Neural cell (in vitro differentiated cells): ENCODE measurements around the gene DTX1. TPM values are rescaled to one million over a fixed set of nuclear protein-coding genes. Genes with fewer than 3 reads are reported as not detected.

Experiments used
- H2AFZ ChIP-seq: fragments of 200-600, 300-800 bp; sonication (generic), shearing (Covaris generic); 2 replicates; pipeline ENCODE4 v1.6.0; 2014; ENCODE audit warnings: low read depth, mild to moderate bottlenecking, antibody characterized with exemption, low read length, moderate library complexity
- H3F3A ChIP-seq: fragments of 200-600 bp; shearing (Covaris generic); 2 replicates; pipeline ENCODE4 v1.6.1; 2016; ENCODE audit warnings: mild to moderate bottlenecking, moderate library complexity, mixed read lengths, antibody characterized with exemption, low read length; ENCODE audit not compliant: insufficient read depth, poor library complexity, severe bottlenecking
- H3K27ac ChIP-seq: fragments of 200-600, 300-800 bp; sonication (generic), shearing (Covaris generic); 2 replicates; pipeline ENCODE4 v1.5.1; 2014; ENCODE audit warnings: mild to moderate bottlenecking, low read length, moderate library complexity
- H3K27me3 ChIP-seq: fragments of 300-800, 200-600 bp; sonication (generic), shearing (Covaris generic); 2 replicates; pipeline ENCODE4 v1.6.0; 2014; ENCODE audit warnings: mild to moderate bottlenecking, low read depth, low read length, moderate library complexity; ENCODE audit not compliant: insufficient read depth
- H3K36me3 ChIP-seq: fragments of 300-800, 200-600 bp; sonication (generic), shearing (Covaris generic); 2 replicates; pipeline ENCODE4 v1.5.1; 2014; ENCODE audit warnings: mild to moderate bottlenecking, antibody characterized with exemption, low read length, moderate library complexity; ENCODE audit not compliant: insufficient read depth
- H3K4me2 ChIP-seq: fragments of 300-800, 200-600 bp; sonication (generic), shearing (Covaris generic); 2 replicates; pipeline ENCODE4 v1.6.0; 2014; ENCODE audit warnings: mild to moderate bottlenecking, low read length
- H3K4me3 ChIP-seq: fragments of 300-800, 200-600 bp; sonication (generic), shearing (Covaris generic); 2 replicates; pipeline ENCODE4 v1.5.1; 2014; ENCODE audit warnings: mild to moderate bottlenecking, low read length, moderate library complexity
- H3K79me2 ChIP-seq: fragments of 200-600 bp; shearing (Covaris generic); replicated peaks from 2 replicates; pipeline ENCODE4 v1.6.0; 2014; ENCODE audit warnings: mild to moderate bottlenecking, low read length, moderate library complexity; ENCODE audit not compliant: insufficient read depth
- H3K9ac ChIP-seq: fragments of 300-800, 200-600 bp; sonication (generic), shearing (Covaris generic); 2 replicates; pipeline ENCODE4 v1.6.1; 2016; ENCODE audit warnings: mild to moderate bottlenecking, low read length, mixed read lengths
- H3K9me2 ChIP-seq: fragments of 200-600 bp; shearing (Covaris generic); 2 replicates; pipeline ENCODE4 v1.6.1; 2016; ENCODE audit warnings: mild to moderate bottlenecking, low read length, mixed read lengths; ENCODE audit not compliant: insufficient read depth
- H3K9me3 ChIP-seq: fragments of 200-600, 300-800 bp; sonication (generic), shearing (Covaris generic); 2 replicates; pipeline ENCODE4 v1.6.1; 2016; ENCODE audit warnings: mild to moderate bottlenecking, mixed run types, low read length, moderate library complexity, mixed read lengths
- H4K20me1 ChIP-seq: fragments of 200-600 bp; shearing (Covaris generic); 2 replicates; pipeline ENCODE4 v1.6.1; 2016; ENCODE audit warnings: mild to moderate bottlenecking, mixed run types; ENCODE audit not compliant: insufficient read depth
- EP300 ChIP-seq: fragments of 450-650 bp; conservative IDR thresholded peaks from 2 replicates; pipeline ENCODE4 v1.6.1; 2014; ENCODE audit warnings: antibody characterized with exemption, mild to moderate bottlenecking, moderate library complexity; ENCODE audit not compliant: poor library complexity, severe bottlenecking
- EZH2 ChIP-seq: fragments of 200-600, 300-800 bp; shearing (Covaris generic), sonication (generic); IDR thresholded peaks from 2 replicates; pipeline ENCODE4 v1.6.1; 2014; ENCODE audit warnings: antibody characterized with exemption, low read length, borderline replicate concordance, mild to moderate bottlenecking; ENCODE audit not compliant: insufficient read depth, poor library complexity, severe bottlenecking
- MXI1 ChIP-seq: fragments of 450-650 bp; conservative IDR thresholded peaks from 2 replicates; pipeline ENCODE4 v1.6.1; 2014; ENCODE audit warnings: antibody characterized with exemption, mild to moderate bottlenecking; ENCODE audit not compliant: poor library complexity, severe bottlenecking
- POLR2AphosphoS5 ChIP-seq: IDR thresholded peaks from 2 replicates; pipeline ENCODE4 v1.6.1; 2012
- RAD21 ChIP-seq: fragments of 450-650 bp; conservative IDR thresholded peaks from 2 replicates; pipeline ENCODE4 v1.6.1; 2014; ENCODE audit warnings: antibody characterized with exemption, mild to moderate bottlenecking, moderate library complexity
- SMC3 ChIP-seq: fragments of 450-650 bp; conservative IDR thresholded peaks from 2 replicates; pipeline ENCODE4 v1.6.1; 2014; ENCODE audit warnings: antibody characterized with exemption, mild to moderate bottlenecking, moderate library complexity; ENCODE audit not compliant: poor library complexity
- TAF1 ChIP-seq: IDR thresholded peaks from 2 replicates; pipeline ENCODE4 v1.6.1; 2012; ENCODE audit warnings: low read depth
- polyA plus RNA-seq: library from polyadenylated mRNA; depleted of rRNA; stranded (reverse); fragments of >200 nt; gene quantifications from 2 replicates; pipeline ENCODE4 v1.2.3, GENCODE V29; 2014
- TF ChIP-seq, protein P1 (sequence below): IDR thresholded peaks from 2 replicates; pipeline ENCODE4 v1.6.1; 2012; ENCODE audit warnings: borderline replicate concordance
- TF ChIP-seq, protein P2 (sequence below): fragments of 450-650 bp; IDR thresholded peaks from 2 replicates; pipeline ENCODE4 v1.5.1; 2014; ENCODE audit warnings: antibody characterized with exemption, mild to moderate bottlenecking, moderate library complexity; ENCODE audit not compliant: poor library complexity, severe bottlenecking

DTX1 gene
- polyA plus RNA-seq, 1 donor from 2014 or later: 30.7 TPM

DNA sequence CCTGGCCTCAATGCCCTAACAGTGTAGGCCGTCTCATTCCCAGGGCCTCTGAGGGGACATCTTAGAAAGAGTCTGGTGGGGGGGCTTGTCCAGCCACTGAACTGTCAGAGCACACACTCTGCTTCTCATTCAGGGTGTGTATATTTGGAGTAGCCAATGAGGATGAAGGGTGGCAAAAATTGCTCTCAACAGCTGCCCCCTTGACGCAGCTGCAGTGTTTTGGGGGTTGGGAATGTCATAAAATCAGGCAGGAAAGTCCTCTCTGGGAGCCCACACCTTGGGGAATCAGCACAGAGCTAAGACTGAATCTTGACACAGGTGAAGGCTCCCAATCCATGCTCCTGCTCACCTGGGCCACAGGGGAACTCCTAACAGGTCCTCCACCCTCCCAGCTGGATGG lies 77.5 kb downstream of the DTX1 start:
- no peak overlapping the region for H3K27ac ChIP-seq
- H3K36me3 ChIP-seq: no peaks in the 10 kb centered on the region
- H3F3A ChIP-seq: no peaks in the 10 kb centered on the region
- H3K9me2 ChIP-seq: no peaks in the 10 kb centered on the region
- H4K20me1 ChIP-seq: no peaks in the 10 kb centered on the region
- H3K79me2 ChIP-seq: no peaks in the 10 kb centered on the region
- peaks cover 28% of the 10 kb centered on the region for H3K27me3 ChIP-seq
- H3K9ac ChIP-seq: no peak overlapping the region
- H3K4me2 ChIP-seq: no peak overlapping the region
- no peak overlapping the region for H2AFZ ChIP-seq
- H3K4me3 ChIP-seq: no peak overlapping the region
- H3K9me3 ChIP-seq: no peaks in the 10 kb centered on the region
- TF ChIP-seq RAD21: no peak
- no peak for TF ChIP-seq MXI1

DNA sequence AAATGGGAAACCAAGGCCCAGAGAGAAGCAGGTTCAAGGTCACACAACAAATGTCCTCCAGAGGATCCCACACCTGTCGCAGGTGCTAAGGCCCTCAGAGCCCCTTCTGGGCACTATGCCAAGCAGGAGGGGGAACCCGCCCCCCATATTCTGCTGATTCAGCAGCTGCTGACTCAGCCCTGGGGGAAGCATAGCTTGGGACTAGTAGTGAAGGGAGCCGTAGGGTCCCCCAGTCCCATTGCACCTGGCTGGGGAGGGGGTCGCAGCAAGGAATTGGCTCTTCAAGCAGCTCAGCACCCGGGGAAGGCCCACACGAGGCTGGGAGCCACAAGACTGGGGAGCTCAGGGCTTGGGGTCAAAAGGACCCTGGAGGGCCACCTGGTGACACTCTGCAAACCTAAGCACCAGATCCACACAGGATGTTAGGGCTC lies 78.0 kb downstream of the DTX1 start:
- TF ChIP-seq RAD21 (no peak), SMC3 (no peak), MXI1 (no peak), POLR2AphosphoS5 (no peak), TAF1 (no peak), EP300 (no peak), EZH2 (no peak)
- TF ChIP-seq, protein P1, sequence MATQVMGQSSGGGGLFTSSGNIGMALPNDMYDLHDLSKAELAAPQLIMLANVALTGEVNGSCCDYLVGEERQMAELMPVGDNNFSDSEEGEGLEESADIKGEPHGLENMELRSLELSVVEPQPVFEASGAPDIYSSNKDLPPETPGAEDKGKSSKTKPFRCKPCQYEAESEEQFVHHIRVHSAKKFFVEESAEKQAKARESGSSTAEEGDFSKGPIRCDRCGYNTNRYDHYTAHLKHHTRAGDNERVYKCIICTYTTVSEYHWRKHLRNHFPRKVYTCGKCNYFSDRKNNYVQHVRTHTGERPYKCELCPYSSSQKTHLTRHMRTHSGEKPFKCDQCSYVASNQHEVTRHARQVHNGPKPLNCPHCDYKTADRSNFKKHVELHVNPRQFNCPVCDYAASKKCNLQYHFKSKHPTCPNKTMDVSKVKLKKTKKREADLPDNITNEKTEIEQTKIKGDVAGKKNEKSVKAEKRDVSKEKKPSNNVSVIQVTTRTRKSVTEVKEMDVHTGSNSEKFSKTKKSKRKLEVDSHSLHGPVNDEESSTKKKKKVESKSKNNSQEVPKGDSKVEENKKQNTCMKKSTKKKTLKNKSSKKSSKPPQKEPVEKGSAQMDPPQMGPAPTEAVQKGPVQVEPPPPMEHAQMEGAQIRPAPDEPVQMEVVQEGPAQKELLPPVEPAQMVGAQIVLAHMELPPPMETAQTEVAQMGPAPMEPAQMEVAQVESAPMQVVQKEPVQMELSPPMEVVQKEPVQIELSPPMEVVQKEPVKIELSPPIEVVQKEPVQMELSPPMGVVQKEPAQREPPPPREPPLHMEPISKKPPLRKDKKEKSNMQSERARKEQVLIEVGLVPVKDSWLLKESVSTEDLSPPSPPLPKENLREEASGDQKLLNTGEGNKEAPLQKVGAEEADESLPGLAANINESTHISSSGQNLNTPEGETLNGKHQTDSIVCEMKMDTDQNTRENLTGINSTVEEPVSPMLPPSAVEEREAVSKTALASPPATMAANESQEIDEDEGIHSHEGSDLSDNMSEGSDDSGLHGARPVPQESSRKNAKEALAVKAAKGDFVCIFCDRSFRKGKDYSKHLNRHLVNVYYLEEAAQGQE: no peak
- TF ChIP-seq, protein P2, sequence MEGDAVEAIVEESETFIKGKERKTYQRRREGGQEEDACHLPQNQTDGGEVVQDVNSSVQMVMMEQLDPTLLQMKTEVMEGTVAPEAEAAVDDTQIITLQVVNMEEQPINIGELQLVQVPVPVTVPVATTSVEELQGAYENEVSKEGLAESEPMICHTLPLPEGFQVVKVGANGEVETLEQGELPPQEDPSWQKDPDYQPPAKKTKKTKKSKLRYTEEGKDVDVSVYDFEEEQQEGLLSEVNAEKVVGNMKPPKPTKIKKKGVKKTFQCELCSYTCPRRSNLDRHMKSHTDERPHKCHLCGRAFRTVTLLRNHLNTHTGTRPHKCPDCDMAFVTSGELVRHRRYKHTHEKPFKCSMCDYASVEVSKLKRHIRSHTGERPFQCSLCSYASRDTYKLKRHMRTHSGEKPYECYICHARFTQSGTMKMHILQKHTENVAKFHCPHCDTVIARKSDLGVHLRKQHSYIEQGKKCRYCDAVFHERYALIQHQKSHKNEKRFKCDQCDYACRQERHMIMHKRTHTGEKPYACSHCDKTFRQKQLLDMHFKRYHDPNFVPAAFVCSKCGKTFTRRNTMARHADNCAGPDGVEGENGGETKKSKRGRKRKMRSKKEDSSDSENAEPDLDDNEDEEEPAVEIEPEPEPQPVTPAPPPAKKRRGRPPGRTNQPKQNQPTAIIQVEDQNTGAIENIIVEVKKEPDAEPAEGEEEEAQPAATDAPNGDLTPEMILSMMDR: no peak
- no peak overlapping the region for H3K4me3 ChIP-seq

More for the DNA sequence above, 78.0 kb downstream of the DTX1 start:
- Histone ChIP-seq H3K9me2 (no peaks in the 10 kb centered on the region), H3F3A (no peaks in the 10 kb centered on the region), H2AFZ (no peak overlapping the region), H3K27me3 (peaks cover 28% of the 10 kb centered on the region), H3K9ac (no peak overlapping the region), H3K9me3 (no peaks in the 10 kb centered on the region), H3K27ac (no peak overlapping the region), H3K36me3 (no peaks in the 10 kb centered on the region), H3K4me2 (no peak overlapping the region), H3K79me2 (no peaks in the 10 kb centered on the region), H4K20me1 (no peaks in the 10 kb centered on the region)
